ENCODE measurements around the gene VLDLR.
"Not testable (repeated sequence)": the region's sequence is repeated elsewhere in the genome, so short reads cannot be mapped to it uniquely, and the experiment has no call there.

Gene VLDLR

GRCh38 chr9:2691626-2692025, 70.0 kb downstream of the VLDLR start:
- DNase-seq (ENCODE audit: low read depth, low spot score) = peak; percentile 27
- in situ Hi-C loops (cut with HindIII; ENCODE audit: low sequenced_read_pairs) = no loop called here
- TF ChIP-seq CTCF (IDR thresholded peaks at IDR 0.05; ENCODE audit: low read depth, low read length) = no peak
- H3K4me3 ChIP-seq (ENCODE audit: low read depth, low read length) = no peak overlapping the region

- in situ Hi-C loops (cut with HindIII; ENCODE audit: low sequenced_read_pairs) = no loop called here
- no peak for DNase-seq (ENCODE audit: low read depth, low spot score)
- TF ChIP-seq CTCF (IDR thresholded peaks at IDR 0.05; ENCODE audit: low read depth, low read length) = no peak
- H3K4me3 ChIP-seq (ENCODE audit: low read depth, low read length) = no peak overlapping the region
Observed at GRCh38 chr9:2693056-2693455, 71.5 kb downstream of the VLDLR start.

GRCh38 chr9:2697492-2697891, 75.9 kb downstream of the VLDLR start:
- in situ Hi-C loops (cut with HindIII; ENCODE audit: low sequenced_read_pairs) = no loop called here
- DNase-seq (ENCODE audit: low read depth, low spot score) = no peak
- TF ChIP-seq CTCF (IDR thresholded peaks at IDR 0.05; ENCODE audit: low read depth, low read length) = no peak

DNA sequence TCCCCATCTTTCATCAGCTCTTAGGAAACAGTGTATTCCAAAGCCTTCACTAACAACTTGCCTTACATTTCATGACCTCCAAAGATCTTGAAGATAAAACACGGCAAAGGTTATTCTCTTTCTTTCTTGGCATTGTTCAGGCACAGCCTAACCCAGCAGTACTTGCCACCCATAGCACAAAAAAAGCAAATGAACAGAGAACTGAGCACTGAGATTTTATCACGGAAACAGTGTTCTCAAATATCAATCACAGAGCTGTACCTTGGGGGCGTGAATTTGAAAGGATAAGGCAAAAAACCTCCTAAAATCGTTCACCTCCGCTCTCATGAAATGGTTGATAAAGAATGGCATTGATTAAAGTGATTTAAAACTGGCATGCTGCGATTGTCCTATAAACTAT, 78.8 kb downstream of the VLDLR start:
- H3K4me3 ChIP-seq (ENCODE audit: low read depth, low read length) = no peak overlapping the region
- in situ Hi-C loops (cut with HindIII; ENCODE audit: low sequenced_read_pairs) = no loop called here
- no peak for TF ChIP-seq CTCF (IDR thresholded peaks at IDR 0.05; ENCODE audit: low read depth, low read length)
- DNase-seq (ENCODE audit: low read depth, low spot score) = no peak

More at GRCh38 chr9:2697492-2697891, 75.9 kb downstream of the VLDLR start:
- no peak overlapping the region for H3K4me3 ChIP-seq (ENCODE audit: low read depth, low read length)

DNA sequence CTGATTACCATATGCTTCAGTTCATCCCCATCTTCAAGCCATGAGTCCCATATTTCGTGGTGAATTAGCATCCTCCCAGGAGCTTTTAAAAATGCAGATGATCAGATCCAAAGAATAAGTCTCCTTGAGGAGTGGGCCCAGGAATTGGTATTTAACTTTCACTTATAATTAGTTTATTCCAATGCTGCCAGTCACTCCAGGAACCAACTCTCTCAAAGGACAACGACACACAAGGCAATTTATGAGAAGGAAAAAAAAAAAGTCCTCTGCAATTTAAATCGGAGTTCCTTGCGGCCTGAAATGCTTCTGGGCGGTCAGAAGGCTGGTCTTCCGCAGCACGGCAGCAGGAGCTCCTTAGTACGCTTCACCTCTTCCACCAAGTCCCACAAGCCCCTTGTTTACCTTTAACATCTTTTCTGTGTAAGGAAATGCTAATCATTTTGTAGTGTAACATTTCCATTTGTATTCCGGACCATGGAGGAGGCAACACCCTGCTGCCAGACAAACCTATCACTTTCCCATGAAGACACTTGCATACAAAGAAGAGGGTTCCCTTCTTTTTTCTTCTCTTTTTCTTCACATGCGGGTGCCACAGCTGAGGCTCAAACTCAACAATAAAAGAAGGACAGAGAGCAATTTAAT, 79.4 kb downstream of the VLDLR start:
- no peak overlapping the region for H3K4me3 ChIP-seq (ENCODE audit: low read depth, low read length)
- TF ChIP-seq CTCF (IDR thresholded peaks at IDR 0.05; ENCODE audit: low read depth, low read length) = no peak
- in situ Hi-C loops (cut with HindIII; ENCODE audit: low sequenced_read_pairs) = no loop called here
- no peak for DNase-seq (ENCODE audit: low read depth, low spot score)

DNA sequence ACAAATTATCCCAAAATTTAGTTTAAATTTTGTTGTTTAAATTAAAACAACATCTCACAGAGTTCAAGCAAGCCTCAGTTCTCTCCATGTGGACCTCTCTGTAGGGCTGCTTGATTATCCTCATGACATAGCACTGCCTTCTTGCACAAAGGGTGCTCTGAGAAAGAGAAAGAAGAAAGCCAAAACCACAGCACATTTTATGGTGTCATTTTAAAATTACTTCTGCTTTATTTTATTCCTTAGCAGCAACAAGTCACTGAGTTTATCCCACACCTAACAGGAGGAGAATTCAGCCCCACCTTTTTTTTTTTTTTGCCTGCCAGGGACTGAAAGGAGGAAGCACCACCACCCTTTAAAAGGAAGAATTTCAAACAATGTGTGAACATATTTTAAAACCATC, 82.9 kb downstream of the VLDLR start:
- in situ Hi-C loops (cut with HindIII; ENCODE audit: low sequenced_read_pairs) = no loop called here
- H3K4me3 ChIP-seq (ENCODE audit: low read depth, low read length) = no peak overlapping the region
- TF ChIP-seq CTCF (IDR thresholded peaks at IDR 0.05; ENCODE audit: low read depth, low read length) = no peak
- peak; percentile 14 for DNase-seq (ENCODE audit: low read depth, low spot score)

- H3K4me3 ChIP-seq (ENCODE audit: low read depth, low read length); DNase-seq (ENCODE audit: low read depth, low spot score); in situ Hi-C loops (cut with HindIII; ENCODE audit: low sequenced_read_pairs): not testable (repeated sequence)
Observed at GRCh38 chr9:2707256-2707655, 85.7 kb downstream of the VLDLR start.
